ENCODE results near the gene CACNG6.
A peak's percentile ranks its signal among the peaks of the same experiment; 100 is the strongest.

CACNG6 gene

GRCh38 chr19:53983457-53984289 is 7.8 kb upstream of the CACNG6 start:
- Histone ChIP-seq H3K27me3 (ENCODE audit: insufficient read depth, low read length) (no peaks in the 10 kb centered on the region), H3K4me1 (ENCODE audit: control insufficient read depth, insufficient read depth, low read length, unreplicated experiment) (no peaks in the 10 kb centered on the region), H3K27ac (ENCODE audit: low read depth, low read length) (no peak overlapping the region), H3K79me2 (ENCODE audit: control insufficient read depth, insufficient read depth, low read length, unreplicated experiment) (peaks cover 9% of the 10 kb centered on the region), H3K4me3 (ENCODE audit: low read depth, low read length) (no peak overlapping the region), H2AFZ (ENCODE audit: low read length, unreplicated experiment) (no peak overlapping the region), H3K36me3 (ENCODE audit: insufficient read depth, low read length) (no peaks in the 10 kb centered on the region)

- no peaks in the 10 kb centered on the region for H3K79me2 ChIP-seq (ENCODE audit: control insufficient read depth, insufficient read depth, low read length, unreplicated experiment)
- H3K4me3 ChIP-seq (ENCODE audit: low read depth, low read length): no peak overlapping the region
- H3K27me3 ChIP-seq (ENCODE audit: insufficient read depth, low read length): no peaks in the 10 kb centered on the region
- H3K36me3 ChIP-seq (ENCODE audit: insufficient read depth, low read length): no peaks in the 10 kb centered on the region
- H3K4me1 ChIP-seq (ENCODE audit: control insufficient read depth, insufficient read depth, low read length, unreplicated experiment): no peaks in the 10 kb centered on the region
- no peak overlapping the region for H3K27ac ChIP-seq (ENCODE audit: low read depth, low read length)
- no peak overlapping the region for H2AFZ ChIP-seq (ENCODE audit: low read length, unreplicated experiment)
These were observed 5.6 kb upstream of the CACNG6 start for GRCh38 chr19:53985863-53986262.

GRCh38 chr19:53988981-53989380 is 2.5 kb upstream of the CACNG6 start:
- Histone ChIP-seq H3K36me3 (ENCODE audit: insufficient read depth, low read length) (no peaks in the 10 kb centered on the region), H3K27ac (ENCODE audit: low read depth, low read length) (no peak overlapping the region), H3K4me1 (ENCODE audit: control insufficient read depth, insufficient read depth, low read length, unreplicated experiment) (no peaks in the 10 kb centered on the region), H3K27me3 (ENCODE audit: insufficient read depth, low read length) (no peaks in the 10 kb centered on the region), H3K4me3 (ENCODE audit: low read depth, low read length) (no peak overlapping the region), H3K79me2 (ENCODE audit: control insufficient read depth, insufficient read depth, low read length, unreplicated experiment) (no peaks in the 10 kb centered on the region), H2AFZ (ENCODE audit: low read length, unreplicated experiment) (no peak overlapping the region)

GRCh38 chr19:53989600-53990533 is 1.6 kb upstream of the CACNG6 start:
- Histone ChIP-seq H3K36me3 (ENCODE audit: insufficient read depth, low read length) (no peaks in the 10 kb centered on the region), H3K27me3 (ENCODE audit: insufficient read depth, low read length) (no peaks in the 10 kb centered on the region), H3K27ac (ENCODE audit: low read depth, low read length) (no peak overlapping the region), H2AFZ (ENCODE audit: low read length, unreplicated experiment) (no peak overlapping the region), H3K4me1 (ENCODE audit: control insufficient read depth, insufficient read depth, low read length, unreplicated experiment) (peaks cover 8% of the 10 kb centered on the region), H3K79me2 (ENCODE audit: control insufficient read depth, insufficient read depth, low read length, unreplicated experiment) (no peaks in the 10 kb centered on the region), H3K4me3 (ENCODE audit: low read depth, low read length) (no peak overlapping the region)

- Histone ChIP-seq H3K27ac (ENCODE audit: low read depth, low read length) (no peak overlapping the region), H3K36me3 (ENCODE audit: insufficient read depth, low read length) (no peaks in the 10 kb centered on the region), H2AFZ (ENCODE audit: low read length, unreplicated experiment) (no peak overlapping the region), H3K4me3 (ENCODE audit: low read depth, low read length) (peak overlapping the region; percentile 63), H3K27me3 (ENCODE audit: insufficient read depth, low read length) (no peaks in the 10 kb centered on the region), H3K79me2 (ENCODE audit: control insufficient read depth, insufficient read depth, low read length, unreplicated experiment) (no peaks in the 10 kb centered on the region), H3K4me1 (ENCODE audit: control insufficient read depth, insufficient read depth, low read length, unreplicated experiment) (peaks cover 11% of the 10 kb centered on the region)
These were observed 774 bp downstream of the CACNG6 start for GRCh38 chr19:53992211-53992610.

GRCh38 chr19:53992815-53993214 is 1.4 kb downstream of the CACNG6 start:
- Histone ChIP-seq H3K4me3 (ENCODE audit: low read depth, low read length) (no peak overlapping the region), H3K27ac (ENCODE audit: low read depth, low read length) (no peak overlapping the region), H3K4me1 (ENCODE audit: control insufficient read depth, insufficient read depth, low read length, unreplicated experiment) (peaks cover 11% of the 10 kb centered on the region), H3K36me3 (ENCODE audit: insufficient read depth, low read length) (no peaks in the 10 kb centered on the region), H3K27me3 (ENCODE audit: insufficient read depth, low read length) (no peaks in the 10 kb centered on the region), H2AFZ (ENCODE audit: low read length, unreplicated experiment) (no peak overlapping the region), H3K79me2 (ENCODE audit: control insufficient read depth, insufficient read depth, low read length, unreplicated experiment) (no peaks in the 10 kb centered on the region)

GRCh38 chr19:53993448-53993847 is 2.0 kb downstream of the CACNG6 start:
- Histone ChIP-seq H3K4me3 (ENCODE audit: low read depth, low read length) (no peak overlapping the region), H3K36me3 (ENCODE audit: insufficient read depth, low read length) (no peaks in the 10 kb centered on the region), H3K79me2 (ENCODE audit: control insufficient read depth, insufficient read depth, low read length, unreplicated experiment) (no peaks in the 10 kb centered on the region), H3K27me3 (ENCODE audit: insufficient read depth, low read length) (no peaks in the 10 kb centered on the region), H2AFZ (ENCODE audit: low read length, unreplicated experiment) (no peak overlapping the region), H3K27ac (ENCODE audit: low read depth, low read length) (no peak overlapping the region), H3K4me1 (ENCODE audit: control insufficient read depth, insufficient read depth, low read length, unreplicated experiment) (peaks cover 11% of the 10 kb centered on the region)

GRCh38 chr19:53994811-53995210 is 3.4 kb downstream of the CACNG6 start:
- H3K79me2 ChIP-seq (ENCODE audit: control insufficient read depth, insufficient read depth, low read length, unreplicated experiment): no peaks in the 10 kb centered on the region
- no peaks in the 10 kb centered on the region for H3K27me3 ChIP-seq (ENCODE audit: insufficient read depth, low read length)
- H2AFZ ChIP-seq (ENCODE audit: low read length, unreplicated experiment): no peak overlapping the region
- H3K4me1 ChIP-seq (ENCODE audit: control insufficient read depth, insufficient read depth, low read length, unreplicated experiment): peaks cover 11% of the 10 kb centered on the region
- H3K27ac ChIP-seq (ENCODE audit: low read depth, low read length): no peak overlapping the region
- H3K4me3 ChIP-seq (ENCODE audit: low read depth, low read length): no peak overlapping the region
- no peaks in the 10 kb centered on the region for H3K36me3 ChIP-seq (ENCODE audit: insufficient read depth, low read length)

GRCh38 chr19:53998223-53998622 is 6.8 kb downstream of the CACNG6 start:
- Histone ChIP-seq H3K4me1 (ENCODE audit: control insufficient read depth, insufficient read depth, low read length, unreplicated experiment) (peaks cover 18% of the 10 kb centered on the region), H3K27ac (ENCODE audit: low read depth, low read length) (no peak overlapping the region), H3K27me3 (ENCODE audit: insufficient read depth, low read length) (no peaks in the 10 kb centered on the region), H3K36me3 (ENCODE audit: insufficient read depth, low read length) (no peaks in the 10 kb centered on the region), H3K79me2 (ENCODE audit: control insufficient read depth, insufficient read depth, low read length, unreplicated experiment) (no peaks in the 10 kb centered on the region), H3K4me3 (ENCODE audit: low read depth, low read length) (no peak overlapping the region), H2AFZ (ENCODE audit: low read length, unreplicated experiment) (no peak overlapping the region)

- Histone ChIP-seq H3K27me3 (ENCODE audit: insufficient read depth, low read length) (no peaks in the 10 kb centered on the region), H2AFZ (ENCODE audit: low read length, unreplicated experiment) (no peak overlapping the region), H3K36me3 (ENCODE audit: insufficient read depth, low read length) (no peaks in the 10 kb centered on the region), H3K27ac (ENCODE audit: low read depth, low read length) (no peak overlapping the region), H3K79me2 (ENCODE audit: control insufficient read depth, insufficient read depth, low read length, unreplicated experiment) (no peaks in the 10 kb centered on the region), H3K4me1 (ENCODE audit: control insufficient read depth, insufficient read depth, low read length, unreplicated experiment) (peaks cover 11% of the 10 kb centered on the region), H3K4me3 (ENCODE audit: low read depth, low read length) (no peak overlapping the region)
These were observed 8.3 kb downstream of the CACNG6 start for GRCh38 chr19:53999694-54000093.

All from ACC112 (cell line).